K562 (cell line): Measurements from ENCODE around the gene FCHO2. TPM values are rescaled to one million over a fixed set of nuclear protein-coding genes. Genes with fewer than 3 reads are reported as not detected.

Source experiments
- CREBBP ChIP-seq: IDR thresholded peaks from one replicate; pipeline ENCODE4 v1.6.1; 2012; ENCODE audit warnings: low read depth, mild to moderate bottlenecking, control low read depth, inconsistent platforms, low read length
- HNRNPK ChIP-seq: fragments of 200-400 bp; formaldehyde crosslinking; IDR thresholded peaks from one replicate; pipeline ENCODE4 v1.6.1; 2018; ENCODE audit warnings: mild to moderate bottlenecking, low read depth, low read length; ENCODE audit not compliant: poor library complexity, severe bottlenecking
- KDM1A ChIP-seq, 2 experiments: fragments of 450-650 bp; IDR thresholded peaks; 2 replicates each; pipeline ENCODE4 v1.6.1; 2016; ENCODE audit warnings: mild to moderate bottlenecking in 2 of 2
- ZBED1 ChIP-seq: IDR thresholded peaks from 2 replicates; pipeline ENCODE4 v1.6.1; 2014
- ZKSCAN8 ChIP-seq: fragments of 200-800 bp; sonication (Bioruptor generic); IDR thresholded peaks from 2 replicates; pipeline ENCODE4 v1.6.1; 2016; ENCODE audit warnings: missing genetic modification characterization, missing compliant biosample characterization
- ZNF133 ChIP-seq: fragments of 250-450 bp; sonication (Bioruptor Pico); IDR thresholded peaks from 2 replicates; pipeline ENCODE4 v1.4.0; 2020; ENCODE audit warnings: mild to moderate bottlenecking
- ZNF224 ChIP-seq: sonication (generic); formaldehyde crosslinking; IDR thresholded peaks from 2 replicates; pipeline ENCODE4 v1.8.0; 2022; ENCODE audit warnings: mild to moderate bottlenecking, missing genetic modification reagents
- polyA plus RNA-seq, 8 experiments: library from polyadenylated mRNA; depleted of rRNA in 4 of 8; stranded (reverse) in 5 of 8; unstranded in 3 of 8; fragments of >200 nt; fragmentation: Nextera tagmentation in 2 of 8; fragmentation: Illumina TruSeq in 1 of 8; extraction: Ambion mirVana in 2 of 8; extraction: Trizol in 1 of 8; gene quantifications; 2 replicates each; pipeline versions ENCODE4 v1.2.1 to v1.2.3, GENCODE V29; 2011 to 2014; ENCODE audit warnings: inconsistent platforms in 1 of 8, missing spikeins in 1 of 8
- total RNA-seq, 7 experiments: library from RNA; depleted of rRNA in 6 of 7; stranded (reverse); fragments of >200 nt in 6 of 7; fragmentation: Illumina TruSeq in 2 of 7; extraction: Trizol in 2 of 7; gene quantifications; 2 replicates each; pipeline versions ENCODE4 v1.2.1 to v1.2.3, GENCODE V29; 2011 to 2021; ENCODE audit warnings: low replicate concordance in 1 of 7
- TF ChIP-seq, protein P1 (sequence below): sonication (generic); formaldehyde crosslinking; IDR thresholded peaks from 2 replicates; pipeline ENCODE4 v1.8.0; 2022; ENCODE audit warnings: missing genetic modification reagents, mild to moderate bottlenecking, borderline replicate concordance
- TF ChIP-seq, protein P2 (sequence below), 2 experiments: fragments of 450-650 bp in 1 of 2; sonication (generic) in 1 of 2; formaldehyde crosslinking in 1 of 2; IDR thresholded peaks; 2 replicates each; pipeline versions ENCODE4 v1.7.1 to v1.9.0; 2016 to 2022; ENCODE audit warnings: inconsistent platforms in 1 of 2, mild to moderate bottlenecking in 1 of 2, missing genetic modification reagents in 1 of 2
- TF ChIP-seq, protein P3 (sequence below): fragments of 250-450 bp; sonication (Bioruptor Pico); IDR thresholded peaks from 2 replicates; pipeline ENCODE4 v1.4.0; 2020
- TF ChIP-seq, protein P4 (sequence below): sonication (generic); formaldehyde crosslinking; IDR thresholded peaks from 2 replicates; pipeline ENCODE4 v1.9.0; 2022; ENCODE audit warnings: mild to moderate bottlenecking, missing genetic modification reagents

FCHO2 gene
- total and polyA plus RNA-seq, 9 of the 15 experiments (the other 6 are each of a cell fraction or from before 2014, with no cell fraction given), result 4.4 to 13.4 (median 8.3) TPM

DNA sequence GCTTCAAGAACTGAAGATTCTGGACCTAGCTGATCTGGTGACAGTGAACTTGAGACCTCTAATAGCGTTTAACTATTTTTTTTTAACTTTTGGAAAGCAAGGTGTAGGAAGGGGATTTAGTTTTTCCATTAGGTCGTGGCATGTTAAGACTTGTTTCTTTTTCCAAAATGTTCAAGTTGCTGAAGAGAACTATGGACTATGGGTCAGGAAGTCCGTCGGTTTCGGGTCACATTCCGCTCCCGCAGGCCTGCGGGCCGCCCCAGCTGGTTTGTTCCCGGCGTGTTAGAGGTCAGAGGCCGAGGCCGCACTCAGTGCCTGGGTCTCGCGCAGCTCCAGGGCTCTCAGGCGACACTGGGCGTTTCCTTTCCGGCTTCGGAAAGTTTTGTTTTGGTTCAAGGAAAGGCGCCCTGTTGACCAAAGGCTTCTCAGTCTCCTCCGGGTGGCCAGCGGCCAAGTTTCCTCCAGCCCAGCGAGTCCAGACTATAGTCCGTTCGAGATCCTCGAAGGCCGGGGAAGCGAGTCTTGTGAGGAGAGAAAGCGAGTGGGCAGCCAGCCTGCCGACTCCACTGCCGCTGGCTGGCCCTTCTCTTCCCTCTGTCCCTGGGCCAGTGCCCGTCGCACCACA is 586 bp upstream of the FCHO2 start (continued):
- TF ChIP-seq, protein P1, sequence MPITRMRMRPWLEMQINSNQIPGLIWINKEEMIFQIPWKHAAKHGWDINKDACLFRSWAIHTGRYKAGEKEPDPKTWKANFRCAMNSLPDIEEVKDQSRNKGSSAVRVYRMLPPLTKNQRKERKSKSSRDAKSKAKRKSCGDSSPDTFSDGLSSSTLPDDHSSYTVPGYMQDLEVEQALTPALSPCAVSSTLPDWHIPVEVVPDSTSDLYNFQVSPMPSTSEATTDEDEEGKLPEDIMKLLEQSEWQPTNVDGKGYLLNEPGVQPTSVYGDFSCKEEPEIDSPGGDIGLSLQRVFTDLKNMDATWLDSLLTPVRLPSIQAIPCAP, result no peak
- TF ChIP-seq ZNF224 (CRISPR knock-in tag) (no peak), CREBBP (no peak), KDM1A (IDR thresholded peaks at IDR 0.05) (no peak), HNRNPK (no peak), ZKSCAN8 (CRISPR knock-in tag) (no peak), ZNF133 (no peak), ZBED1 (no peak)
- TF ChIP-seq, protein P2, sequence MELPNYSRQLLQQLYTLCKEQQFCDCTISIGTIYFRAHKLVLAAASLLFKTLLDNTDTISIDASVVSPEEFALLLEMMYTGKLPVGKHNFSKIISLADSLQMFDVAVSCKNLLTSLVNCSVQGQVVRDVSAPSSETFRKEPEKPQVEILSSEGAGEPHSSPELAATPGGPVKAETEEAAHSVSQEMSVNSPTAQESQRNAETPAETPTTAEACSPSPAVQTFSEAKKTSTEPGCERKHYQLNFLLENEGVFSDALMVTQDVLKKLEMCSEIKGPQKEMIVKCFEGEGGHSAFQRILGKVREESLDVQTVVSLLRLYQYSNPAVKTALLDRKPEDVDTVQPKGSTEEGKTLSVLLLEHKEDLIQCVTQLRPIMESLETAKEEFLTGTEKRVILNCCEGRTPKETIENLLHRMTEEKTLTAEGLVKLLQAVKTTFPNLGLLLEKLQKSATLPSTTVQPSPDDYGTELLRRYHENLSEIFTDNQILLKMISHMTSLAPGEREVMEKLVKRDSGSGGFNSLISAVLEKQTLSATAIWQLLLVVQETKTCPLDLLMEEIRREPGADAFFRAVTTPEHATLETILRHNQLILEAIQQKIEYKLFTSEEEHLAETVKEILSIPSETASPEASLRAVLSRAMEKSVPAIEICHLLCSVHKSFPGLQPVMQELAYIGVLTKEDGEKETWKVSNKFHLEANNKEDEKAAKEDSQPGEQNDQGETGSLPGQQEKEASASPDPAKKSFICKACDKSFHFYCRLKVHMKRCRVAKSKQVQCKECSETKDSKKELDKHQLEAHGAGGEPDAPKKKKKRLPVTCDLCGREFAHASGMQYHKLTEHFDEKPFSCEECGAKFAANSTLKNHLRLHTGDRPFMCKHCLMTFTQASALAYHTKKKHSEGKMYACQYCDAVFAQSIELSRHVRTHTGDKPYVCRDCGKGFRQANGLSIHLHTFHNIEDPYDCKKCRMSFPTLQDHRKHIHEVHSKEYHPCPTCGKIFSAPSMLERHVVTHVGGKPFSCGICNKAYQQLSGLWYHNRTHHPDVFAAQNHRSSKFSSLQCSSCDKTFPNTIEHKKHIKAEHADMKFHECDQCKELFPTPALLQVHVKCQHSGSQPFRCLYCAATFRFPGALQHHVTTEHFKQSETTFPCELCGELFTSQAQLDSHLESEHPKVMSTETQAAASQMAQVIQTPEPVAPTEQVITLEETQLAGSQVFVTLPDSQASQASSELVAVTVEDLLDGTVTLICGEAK (IDR thresholded peaks at IDR 0.05), result 0 out of 2 replicates have a peak, but pooled peaks have one; percentile 15
- TF ChIP-seq, protein P2 (CRISPR knock-in tag; IDR thresholded peaks at IDR 0.05), result no peak
- TF ChIP-seq, protein P3, sequence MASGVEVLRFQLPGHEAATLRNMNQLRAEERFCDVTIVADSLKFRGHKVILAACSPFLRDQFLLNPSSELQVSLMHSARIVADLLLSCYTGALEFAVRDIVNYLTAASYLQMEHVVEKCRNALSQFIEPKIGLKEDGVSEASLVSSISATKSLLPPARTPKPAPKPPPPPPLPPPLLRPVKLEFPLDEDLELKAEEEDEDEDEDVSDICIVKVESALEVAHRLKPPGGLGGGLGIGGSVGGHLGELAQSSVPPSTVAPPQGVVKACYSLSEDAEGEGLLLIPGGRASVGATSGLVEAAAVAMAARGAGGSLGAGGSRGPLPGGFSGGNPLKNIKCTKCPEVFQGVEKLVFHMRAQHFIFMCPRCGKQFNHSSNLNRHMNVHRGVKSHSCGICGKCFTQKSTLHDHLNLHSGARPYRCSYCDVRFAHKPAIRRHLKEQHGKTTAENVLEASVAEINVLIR (CRISPR knock-in tag), result no peak
- TF ChIP-seq, protein P4, sequence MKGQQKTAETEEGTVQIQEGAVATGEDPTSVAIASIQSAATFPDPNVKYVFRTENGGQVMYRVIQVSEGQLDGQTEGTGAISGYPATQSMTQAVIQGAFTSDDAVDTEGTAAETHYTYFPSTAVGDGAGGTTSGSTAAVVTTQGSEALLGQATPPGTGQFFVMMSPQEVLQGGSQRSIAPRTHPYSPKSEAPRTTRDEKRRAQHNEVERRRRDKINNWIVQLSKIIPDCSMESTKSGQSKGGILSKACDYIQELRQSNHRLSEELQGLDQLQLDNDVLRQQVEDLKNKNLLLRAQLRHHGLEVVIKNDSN (CRISPR knock-in tag), result no peak
